HCT116 (cell line): ENCODE data around the gene SMTNL2. TPM values are rescaled to one million over a fixed set of nuclear protein-coding genes. Genes with fewer than 3 reads are reported as not detected.

Experiments
- ATAC-seq: fragments of 200-7000 bp; cut with Tn5 transposase; 2 replicates; pipeline ENCODE4 v1.9.1; 2020; ENCODE audit warnings: mild to moderate bottlenecking, moderate library complexity
- BruUV-seq: library from RNA; stranded (reverse); fragments of 400-500 nt; replicated peaks from 2 replicates; lab custom pipeline; 2021; lab: Mats Ljungman, UMichigan
- CTCF ChIA-PET: fragments of 300-600 bp; sonication (Branson Sonifier 250); formaldehyde crosslinking; loops from one replicate; lab custom pipeline; 2021; ENCODE audit warnings: antibody characterized with exemption; lab: Charles Lee
- POLR2A ChIA-PET: fragments of 300-600, 350-600 bp; sonication (Branson Sonifier 250); formaldehyde crosslinking; loops from one replicate; lab custom pipeline; 2021; ENCODE audit warnings: antibody characterized with exemption; lab: Charles Lee
- RAD21 ChIA-PET, 2 experiments: fragments of 300-600 bp; sonication (Branson Sonifier 250); formaldehyde crosslinking; loops; one replicate each; lab custom pipeline; 2023; ENCODE audit warnings: low total read pairs in 2 of 2; ENCODE audit not compliant: uncharacterized antibody in 2 of 2, unreplicated experiment in 2 of 2, low non-redundant PET in 1 of 2; lab: Charles Lee
- DNase-seq: peaks from one replicate; pipeline ENCODE4 v3.0.0-alpha.2; 2010; ENCODE audit warnings: low read depth, low spot score
- H2AFZ ChIP-seq: fragments of 200-600 bp; shearing (Covaris generic), sonication (generic); 2 replicates; pipeline ENCODE4 v1.6.1; 2017; ENCODE audit warnings: low read depth, mixed run types, mixed read lengths, antibody characterized with exemption, low read length; ENCODE audit not compliant: poor library complexity, severe bottlenecking
- H3K27ac ChIP-seq: 2 replicates; pipeline ENCODE4 v1.5.1; 2012; ENCODE audit warnings: low read depth, low read length
- H3K27me3 ChIP-seq: fragments of 200-600 bp; sonication (generic); 2 replicates; pipeline ENCODE4 v1.6.1; 2016; ENCODE audit warnings: mixed run types, low read length, mixed read lengths; ENCODE audit not compliant: insufficient read depth
- H3K36me3 ChIP-seq, 2 experiments: fragments of 200-500 bp in 1 of 2; fragments of 200-600 bp in 1 of 2; sonication (Bioruptor generic) in 1 of 2; sonication (generic) in 1 of 2; 2 replicates each; pipeline versions ENCODE4 v1.5.1 to v1.6.1; 2014 to 2016; ENCODE audit warnings: low read length in 2 of 2, inconsistent platforms in 1 of 2, mixed read lengths in 1 of 2, mixed run types in 1 of 2; ENCODE audit not compliant: insufficient read depth in 2 of 2, control insufficient read depth in 1 of 2
- H3K4me1 ChIP-seq, 2 experiments: fragments of 200-600 bp in 1 of 2; sonication (generic) in 1 of 2; 2 replicates each; pipeline versions ENCODE4 v1.5.1 to v1.6.1; 2012 to 2017; ENCODE audit warnings: low read length in 2 of 2, inconsistent platforms in 1 of 2, mild to moderate bottlenecking in 1 of 2, mixed read lengths in 1 of 2, mixed run types in 1 of 2, moderate library complexity in 1 of 2; ENCODE audit not compliant: insufficient read depth in 2 of 2, control insufficient read depth in 1 of 2
- H3K4me2 ChIP-seq: fragments of 200-600 bp; sonication (generic); 2 replicates; pipeline ENCODE4 v1.6.1; 2017; ENCODE audit warnings: mixed run types, low read length, mixed read lengths
- H3K4me3 ChIP-seq, 2 experiments: fragments of 200-600 bp in 1 of 2; sonication (generic) in 1 of 2; replicated peaks in 1 of 2; 2 replicates each; pipeline ENCODE4 v1.5.1; 2011 to 2016; ENCODE audit warnings: low read length in 2 of 2, control low read depth in 1 of 2, low read depth in 1 of 2, mild to moderate bottlenecking in 1 of 2, mixed read lengths in 1 of 2, mixed run types in 1 of 2
- H3K79me2 ChIP-seq: fragments of 200-600 bp; sonication (generic); 2 replicates; pipeline ENCODE4 v1.6.1; 2017; ENCODE audit warnings: mild to moderate bottlenecking, mixed run types, low read length, moderate library complexity, mixed read lengths; ENCODE audit not compliant: insufficient read depth
- H3K9ac ChIP-seq: fragments of 200-600 bp; sonication (generic); 2 replicates; pipeline ENCODE4 v1.6.1; 2016; ENCODE audit warnings: low read length, mixed read lengths
- H3K9me2 ChIP-seq: fragments of 200-600 bp; sonication (generic), shearing (Covaris generic); 2 replicates; pipeline ENCODE4 v1.6.1; 2017; ENCODE audit warnings: mixed run types, mild to moderate bottlenecking, moderate library complexity; ENCODE audit not compliant: insufficient read depth
- H3K9me3 ChIP-seq, 2 experiments: fragments of 200-500 bp in 1 of 2; fragments of 200-600 bp in 1 of 2; sonication (Bioruptor generic) in 1 of 2; sonication (generic) in 1 of 2; 2 replicates each; pipeline ENCODE4 v1.6.1; 2014 to 2017; ENCODE audit warnings: low read length in 2 of 2, mixed read lengths in 2 of 2, inconsistent platforms in 1 of 2, low read depth in 1 of 2, mild to moderate bottlenecking in 1 of 2, mixed run types in 1 of 2, moderate library complexity in 1 of 2; ENCODE audit not compliant: control insufficient read depth in 1 of 2, insufficient read depth in 1 of 2
- H4K20me1 ChIP-seq: fragments of 200-600 bp; sonication (generic), shearing (Covaris generic); 2 replicates; pipeline ENCODE4 v1.6.1; 2017; ENCODE audit warnings: mixed run types, mild to moderate bottlenecking, moderate library complexity; ENCODE audit not compliant: insufficient read depth
- ATF3 ChIP-seq: IDR thresholded peaks from 2 replicates; pipeline ENCODE4 v1.6.1; 2012
- CBX3 ChIP-seq: IDR thresholded peaks from 2 replicates; pipeline ENCODE4 v1.6.1; 2012; ENCODE audit warnings: low read depth
- CEBPB ChIP-seq: IDR thresholded peaks from 2 replicates; pipeline ENCODE4 v1.6.1; 2012; ENCODE audit warnings: low read depth
- CTCF ChIP-seq, 3 experiments: fragments of 200-600 bp in 1 of 3; sonication (generic) in 1 of 3; IDR thresholded peaks in 2 of 3; conservative IDR thresholded peaks in 1 of 3; 2 replicates each; pipeline ENCODE4 v1.5.1; 2012 to 2017; ENCODE audit warnings: low read depth in 2 of 3, low read length in 2 of 3, antibody characterized with exemption in 1 of 3, borderline replicate concordance in 1 of 3, control low read depth in 1 of 3, mild to moderate bottlenecking in 1 of 3, mixed read lengths in 1 of 3, mixed run types in 1 of 3, moderate library complexity in 1 of 3; ENCODE audit not compliant: insufficient read depth in 1 of 3
- EGR1 ChIP-seq: IDR thresholded peaks from 2 replicates; pipeline ENCODE4 v1.6.1; 2012; ENCODE audit warnings: low read depth
- EZH2phosphoT487 ChIP-seq: fragments of 200-600 bp; IDR thresholded peaks from 2 replicates; pipeline ENCODE4 v1.6.1; 2018; ENCODE audit warnings: antibody characterized with exemption, borderline replicate concordance
- JUND ChIP-seq: IDR thresholded peaks from 2 replicates; pipeline ENCODE4 v1.6.1; 2012
- POLR2A ChIP-seq: IDR thresholded peaks from 2 replicates; pipeline ENCODE4 v1.7.0; 2011; ENCODE audit warnings: borderline replicate concordance; ENCODE audit not compliant: insufficient read depth, insufficient read length; ENCODE audit errors: extremely low read depth
- REST ChIP-seq: IDR thresholded peaks from 2 replicates; pipeline ENCODE4 v1.6.1; 2012; ENCODE audit warnings: low read depth
- SIN3A ChIP-seq: IDR thresholded peaks from 2 replicates; pipeline ENCODE4 v1.6.1; 2012; ENCODE audit warnings: low read depth
- SP1 ChIP-seq: IDR thresholded peaks from 2 replicates; pipeline ENCODE4 v1.6.1; 2012; ENCODE audit warnings: low read depth
- SRF ChIP-seq: IDR thresholded peaks from 2 replicates; pipeline ENCODE4 v1.6.1; 2012; ENCODE audit warnings: low read depth
- TCF7L2 ChIP-seq: IDR thresholded peaks from 2 replicates; pipeline ENCODE4 v1.7.0; 2011; ENCODE audit warnings: borderline replicate concordance, inconsistent platforms; ENCODE audit not compliant: insufficient read depth, insufficient read length; ENCODE audit errors: extremely low read depth
- ZFX ChIP-seq: fragments of 450-650 bp; IDR thresholded peaks from 2 replicates; pipeline ENCODE4 v1.6.1; 2017
- ZNF274 ChIP-seq: fragments of 200-500 bp; sonication (Bioruptor generic); IDR thresholded peaks from 2 replicates; pipeline ENCODE4 v1.6.1; 2014; ENCODE audit warnings: mild to moderate bottlenecking, low read depth, low read length, inconsistent platforms
- intact Hi-C: fragments of 100-400 bp; cut with micrococcal nuclease; formaldehyde crosslinking; loops from 2 replicates; pipeline ENCODE4 v1.10.0; 2022
- total RNA-seq: library from RNA; stranded (reverse); gene quantifications from one replicate; pipeline ENCODE4 v1.2.1, GENCODE V29; 2021; ENCODE audit not compliant: unreplicated experiment

Gene SMTNL2
- total RNA-seq, 1 experiment from 2014 or later: 2.3 TPM

- RAD21 ChIA-PET: no interaction called here
Observed at GRCh38 chr17:4538236-4539002, 45.9 kb upstream of the SMTNL2 start.

More at GRCh38 chr17:4538236-4539002, 45.9 kb upstream of the SMTNL2 start:
- ATAC-seq (no peak), DNase-seq (no peak)
- Histone ChIP-seq H3K4me2 (no peak overlapping the region), H4K20me1 (no peaks in the 10 kb centered on the region; the same call in 1 of the 2 replicates), H3K9me3 (no peaks in the 10 kb centered on the region), H3K79me2 (no peaks in the 10 kb centered on the region; the same call in 1 of the 2 replicates), H3K4me3 (no peak overlapping the region), H3K27ac (no peak overlapping the region), H2AFZ (no peak overlapping the region), H3K9ac (no peak overlapping the region), H3K4me1 (peaks cover 8 to 15% of the 10 kb centered on the region in 2 experiments; a peak in 3 of 4 replicates), H3K27me3 (no peaks in the 10 kb centered on the region), H3K36me3 (peaks cover 19 to 38% of the 10 kb centered on the region in 2 experiments; a peak in 3 of 4 replicates), H3K9me2 (no peaks in the 10 kb centered on the region)
- ChIA-PET CTCF (interaction anchor here (1.5 kb wide), 1 partner anchor 28 kb away, joined by 5 read pairs; no protein-coding TSS in a partner anchor), POLR2A (no interaction called here)
- no TSS peak for BruUV-seq
- TF ChIP-seq CTCF (IDR thresholded peaks at IDR 0.05 in 2 of 3, conservative IDR thresholded peaks at IDR 0.05 in 1 of 3; ENCODE audit: borderline replicate concordance in 1 of 3, insufficient read depth in 1 of 3, low read depth in 2 of 3, low read length in 2 of 3): no peak
- TF ChIP-seq SRF: no peak
- TF ChIP-seq SP1: no peak
- TF ChIP-seq EZH2phosphoT487: no peak
- TF ChIP-seq TCF7L2: no peak
- TF ChIP-seq ATF3: no peak
- no peak for TF ChIP-seq EGR1
- no peak for TF ChIP-seq CEBPB
- TF ChIP-seq ZNF274: no peak
- no peak for TF ChIP-seq POLR2A
- TF ChIP-seq SIN3A: no peak
- no peak for TF ChIP-seq REST
- no peak for TF ChIP-seq JUND
- no peak for TF ChIP-seq CBX3
- no peak for TF ChIP-seq ZFX
- intact Hi-C loops: no loop called here
